HCT116 (cell line): Measurements from ENCODE around the gene FICD. TPM values are rescaled to one million over a fixed set of nuclear protein-coding genes. Genes with fewer than 3 reads are reported as not detected.

Experiments
- ATAC-seq: fragments of 200-7000 bp; cut with Tn5 transposase; 2 replicates; pipeline ENCODE4 v1.9.1; 2020; ENCODE audit warnings: mild to moderate bottlenecking, moderate library complexity
- BruUV-seq: library from RNA; stranded (reverse); fragments of 400-500 nt; replicated peaks from 2 replicates; lab custom pipeline; 2021; lab: Mats Ljungman, UMichigan
- CTCF ChIA-PET: fragments of 300-600 bp; sonication (Branson Sonifier 250); formaldehyde crosslinking; loops from one replicate; lab custom pipeline; 2021; ENCODE audit warnings: antibody characterized with exemption; lab: Charles Lee
- POLR2A ChIA-PET: fragments of 300-600, 350-600 bp; sonication (Branson Sonifier 250); formaldehyde crosslinking; loops from one replicate; lab custom pipeline; 2021; ENCODE audit warnings: antibody characterized with exemption; lab: Charles Lee
- RAD21 ChIA-PET, 2 experiments: fragments of 300-600 bp; sonication (Branson Sonifier 250); formaldehyde crosslinking; loops; one replicate each; lab custom pipeline; 2023; ENCODE audit warnings: low total read pairs in 2 of 2; ENCODE audit not compliant: uncharacterized antibody in 2 of 2, unreplicated experiment in 2 of 2, low non-redundant PET in 1 of 2; lab: Charles Lee
- DNase-seq: peaks from one replicate; pipeline ENCODE4 v3.0.0-alpha.2; 2010; ENCODE audit warnings: low read depth, low spot score
- H2AFZ ChIP-seq: fragments of 200-600 bp; shearing (Covaris generic), sonication (generic); 2 replicates; pipeline ENCODE4 v1.6.1; 2017; ENCODE audit warnings: low read depth, mixed run types, mixed read lengths, antibody characterized with exemption, low read length; ENCODE audit not compliant: poor library complexity, severe bottlenecking
- H3K27ac ChIP-seq: 2 replicates; pipeline ENCODE4 v1.5.1; 2012; ENCODE audit warnings: low read depth, low read length
- H3K27me3 ChIP-seq: fragments of 200-600 bp; sonication (generic); 2 replicates; pipeline ENCODE4 v1.6.1; 2016; ENCODE audit warnings: mixed run types, low read length, mixed read lengths; ENCODE audit not compliant: insufficient read depth
- H3K36me3 ChIP-seq, 2 experiments: fragments of 200-500 bp in 1 of 2; fragments of 200-600 bp in 1 of 2; sonication (Bioruptor generic) in 1 of 2; sonication (generic) in 1 of 2; 2 replicates each; pipeline versions ENCODE4 v1.5.1 to v1.6.1; 2014 to 2016; ENCODE audit warnings: low read length in 2 of 2, inconsistent platforms in 1 of 2, mixed read lengths in 1 of 2, mixed run types in 1 of 2; ENCODE audit not compliant: insufficient read depth in 2 of 2, control insufficient read depth in 1 of 2
- H3K4me1 ChIP-seq, 2 experiments: fragments of 200-600 bp in 1 of 2; sonication (generic) in 1 of 2; 2 replicates each; pipeline versions ENCODE4 v1.5.1 to v1.6.1; 2012 to 2017; ENCODE audit warnings: low read length in 2 of 2, inconsistent platforms in 1 of 2, mild to moderate bottlenecking in 1 of 2, mixed read lengths in 1 of 2, mixed run types in 1 of 2, moderate library complexity in 1 of 2; ENCODE audit not compliant: insufficient read depth in 2 of 2, control insufficient read depth in 1 of 2
- H3K4me2 ChIP-seq: fragments of 200-600 bp; sonication (generic); 2 replicates; pipeline ENCODE4 v1.6.1; 2017; ENCODE audit warnings: mixed run types, low read length, mixed read lengths
- H3K4me3 ChIP-seq, 2 experiments: fragments of 200-600 bp in 1 of 2; sonication (generic) in 1 of 2; replicated peaks in 1 of 2; 2 replicates each; pipeline ENCODE4 v1.5.1; 2011 to 2016; ENCODE audit warnings: low read length in 2 of 2, control low read depth in 1 of 2, low read depth in 1 of 2, mild to moderate bottlenecking in 1 of 2, mixed read lengths in 1 of 2, mixed run types in 1 of 2
- H3K79me2 ChIP-seq: fragments of 200-600 bp; sonication (generic); 2 replicates; pipeline ENCODE4 v1.6.1; 2017; ENCODE audit warnings: mild to moderate bottlenecking, mixed run types, low read length, moderate library complexity, mixed read lengths; ENCODE audit not compliant: insufficient read depth
- H3K9ac ChIP-seq: fragments of 200-600 bp; sonication (generic); 2 replicates; pipeline ENCODE4 v1.6.1; 2016; ENCODE audit warnings: low read length, mixed read lengths
- H3K9me2 ChIP-seq: fragments of 200-600 bp; sonication (generic), shearing (Covaris generic); 2 replicates; pipeline ENCODE4 v1.6.1; 2017; ENCODE audit warnings: mixed run types, mild to moderate bottlenecking, moderate library complexity; ENCODE audit not compliant: insufficient read depth
- H3K9me3 ChIP-seq, 2 experiments: fragments of 200-500 bp in 1 of 2; fragments of 200-600 bp in 1 of 2; sonication (Bioruptor generic) in 1 of 2; sonication (generic) in 1 of 2; 2 replicates each; pipeline ENCODE4 v1.6.1; 2014 to 2017; ENCODE audit warnings: low read length in 2 of 2, mixed read lengths in 2 of 2, inconsistent platforms in 1 of 2, low read depth in 1 of 2, mild to moderate bottlenecking in 1 of 2, mixed run types in 1 of 2, moderate library complexity in 1 of 2; ENCODE audit not compliant: control insufficient read depth in 1 of 2, insufficient read depth in 1 of 2
- H4K20me1 ChIP-seq: fragments of 200-600 bp; sonication (generic), shearing (Covaris generic); 2 replicates; pipeline ENCODE4 v1.6.1; 2017; ENCODE audit warnings: mixed run types, mild to moderate bottlenecking, moderate library complexity; ENCODE audit not compliant: insufficient read depth
- CEBPB ChIP-seq: IDR thresholded peaks from 2 replicates; pipeline ENCODE4 v1.6.1; 2012; ENCODE audit warnings: low read depth
- CTCF ChIP-seq, 3 experiments: fragments of 200-600 bp in 1 of 3; sonication (generic) in 1 of 3; IDR thresholded peaks in 2 of 3; conservative IDR thresholded peaks in 1 of 3; 2 replicates each; pipeline ENCODE4 v1.5.1; 2012 to 2017; ENCODE audit warnings: low read depth in 2 of 3, low read length in 2 of 3, antibody characterized with exemption in 1 of 3, borderline replicate concordance in 1 of 3, control low read depth in 1 of 3, mild to moderate bottlenecking in 1 of 3, mixed read lengths in 1 of 3, mixed run types in 1 of 3, moderate library complexity in 1 of 3; ENCODE audit not compliant: insufficient read depth in 1 of 3
- EGR1 ChIP-seq: IDR thresholded peaks from 2 replicates; pipeline ENCODE4 v1.6.1; 2012; ENCODE audit warnings: low read depth
- ELF1 ChIP-seq: IDR thresholded peaks from 2 replicates; pipeline ENCODE4 v1.6.1; 2012; ENCODE audit warnings: low read depth, borderline replicate concordance
- EZH2 ChIP-seq: fragments of 200-600 bp; sonication (generic); IDR thresholded peaks from 2 replicates; pipeline ENCODE4 v1.6.1; 2017; ENCODE audit warnings: antibody characterized with exemption, mixed run types
- EZH2phosphoT487 ChIP-seq: fragments of 200-600 bp; IDR thresholded peaks from 2 replicates; pipeline ENCODE4 v1.6.1; 2018; ENCODE audit warnings: antibody characterized with exemption, borderline replicate concordance
- FOSL1 ChIP-seq: IDR thresholded peaks from 2 replicates; pipeline ENCODE4 v1.6.1; 2012; ENCODE audit warnings: low read depth
- JUND ChIP-seq: IDR thresholded peaks from 2 replicates; pipeline ENCODE4 v1.6.1; 2012
- POLR2AphosphoS5 ChIP-seq: IDR thresholded peaks from 2 replicates; pipeline ENCODE4 v1.6.1; 2011; ENCODE audit warnings: mild to moderate bottlenecking, low read depth, low read length, moderate library complexity
- REST ChIP-seq: IDR thresholded peaks from 2 replicates; pipeline ENCODE4 v1.6.1; 2012; ENCODE audit warnings: low read depth
- SP1 ChIP-seq: IDR thresholded peaks from 2 replicates; pipeline ENCODE4 v1.6.1; 2012; ENCODE audit warnings: low read depth
- TCF7L2 ChIP-seq: IDR thresholded peaks from 2 replicates; pipeline ENCODE4 v1.7.0; 2011; ENCODE audit warnings: borderline replicate concordance, inconsistent platforms; ENCODE audit not compliant: insufficient read depth, insufficient read length; ENCODE audit errors: extremely low read depth
- ZNF274 ChIP-seq: fragments of 200-500 bp; sonication (Bioruptor generic); IDR thresholded peaks from 2 replicates; pipeline ENCODE4 v1.6.1; 2014; ENCODE audit warnings: mild to moderate bottlenecking, low read depth, low read length, inconsistent platforms
- intact Hi-C: fragments of 100-400 bp; cut with micrococcal nuclease; formaldehyde crosslinking; loops from 2 replicates; pipeline ENCODE4 v1.10.0; 2022
- total RNA-seq: library from RNA; stranded (reverse); gene quantifications from one replicate; pipeline ENCODE4 v1.2.1, GENCODE V29; 2021; ENCODE audit not compliant: unreplicated experiment
- TF ChIP-seq, protein P1 (sequence below): IDR thresholded peaks from 2 replicates; pipeline ENCODE4 v1.6.1; 2012
- TF ChIP-seq, protein P2 (sequence below): IDR thresholded peaks from 2 replicates; pipeline ENCODE4 v1.6.1; 2011; ENCODE audit warnings: mild to moderate bottlenecking, low read length, moderate library complexity; ENCODE audit not compliant: insufficient replicate concordance; ENCODE audit errors: extremely low read depth

Gene FICD
- total RNA-seq, 1 experiment from 2014 or later, result 5.1 TPM

- no peaks in the 10 kb centered on the region for H3K9me2 ChIP-seq
- H2AFZ ChIP-seq, result no peak overlapping the region
- H3K27ac ChIP-seq, result no peak overlapping the region
- ChIA-PET POLR2A (no interaction called here), RAD21 (no interaction called here), CTCF (no interaction called here)
- intact Hi-C loops, result no loop called here
- H3K4me3 ChIP-seq, result no peak overlapping the region
- no peaks in the 10 kb centered on the region for H3K9me3 ChIP-seq
- H3K27me3 ChIP-seq, result no peaks in the 10 kb centered on the region
- no TSS peak for BruUV-seq
- DNase-seq, result no peak
- TF ChIP-seq EZH2phosphoT487 (no peak), ELF1 (no peak), TCF7L2 (no peak), JUND (no peak), ZNF274 (no peak), SP1 (no peak), CTCF (IDR thresholded peaks at IDR 0.05 in 2 of 3, conservative IDR thresholded peaks at IDR 0.05 in 1 of 3; ENCODE audit: borderline replicate concordance in 1 of 3, insufficient read depth in 1 of 3, low read depth in 2 of 3, low read length in 2 of 3) (no peak), POLR2AphosphoS5 (no peak), FOSL1 (no peak), CEBPB (no peak), EZH2 (no peak), REST (no peak), EGR1 (no peak)
- TF ChIP-seq, protein P1, sequence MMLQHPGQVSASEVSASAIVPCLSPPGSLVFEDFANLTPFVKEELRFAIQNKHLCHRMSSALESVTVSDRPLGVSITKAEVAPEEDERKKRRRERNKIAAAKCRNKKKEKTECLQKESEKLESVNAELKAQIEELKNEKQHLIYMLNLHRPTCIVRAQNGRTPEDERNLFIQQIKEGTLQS, result no peak
- TF ChIP-seq, protein P2, sequence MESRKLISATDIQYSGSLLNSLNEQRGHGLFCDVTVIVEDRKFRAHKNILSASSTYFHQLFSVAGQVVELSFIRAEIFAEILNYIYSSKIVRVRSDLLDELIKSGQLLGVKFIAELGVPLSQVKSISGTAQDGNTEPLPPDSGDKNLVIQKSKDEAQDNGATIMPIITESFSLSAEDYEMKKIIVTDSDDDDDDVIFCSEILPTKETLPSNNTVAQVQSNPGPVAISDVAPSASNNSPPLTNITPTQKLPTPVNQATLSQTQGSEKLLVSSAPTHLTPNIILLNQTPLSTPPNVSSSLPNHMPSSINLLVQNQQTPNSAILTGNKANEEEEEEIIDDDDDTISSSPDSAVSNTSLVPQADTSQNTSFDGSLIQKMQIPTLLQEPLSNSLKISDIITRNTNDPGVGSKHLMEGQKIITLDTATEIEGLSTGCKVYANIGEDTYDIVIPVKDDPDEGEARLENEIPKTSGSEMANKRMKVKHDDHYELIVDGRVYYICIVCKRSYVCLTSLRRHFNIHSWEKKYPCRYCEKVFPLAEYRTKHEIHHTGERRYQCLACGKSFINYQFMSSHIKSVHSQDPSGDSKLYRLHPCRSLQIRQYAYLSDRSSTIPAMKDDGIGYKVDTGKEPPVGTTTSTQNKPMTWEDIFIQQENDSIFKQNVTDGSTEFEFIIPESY, result no peak
- H3K9ac ChIP-seq, result no peak overlapping the region
- peaks cover 23 to 24% of the 10 kb centered on the region in 2 experiments for H3K36me3 ChIP-seq
- no peak overlapping the region for H3K4me2 ChIP-seq
- peaks cover 3 to 15% of the 10 kb centered on the region in 2 experiments; a peak in 2 of 4 replicates for H3K4me1 ChIP-seq
- ATAC-seq, result no peak
- H3K79me2 ChIP-seq, result no peaks in the 10 kb centered on the region
- no peaks in the 10 kb centered on the region for H4K20me1 ChIP-seq
Observed at GRCh38 chr12:108518101-108518715, 3.1 kb downstream of the FICD start.
